NCI-H1105 (cell line): ENCODE data around the gene ROR2.
"Not testable (repeated sequence)": the region's sequence is repeated elsewhere in the genome, so short reads cannot be mapped to it uniquely, and the experiment has no call there.

Source experiments
- DNase-seq: peaks from one replicate; lab custom pipeline; 2025; lab: John Stamatoyannopoulos, UW

Gene ROR2

DNA sequence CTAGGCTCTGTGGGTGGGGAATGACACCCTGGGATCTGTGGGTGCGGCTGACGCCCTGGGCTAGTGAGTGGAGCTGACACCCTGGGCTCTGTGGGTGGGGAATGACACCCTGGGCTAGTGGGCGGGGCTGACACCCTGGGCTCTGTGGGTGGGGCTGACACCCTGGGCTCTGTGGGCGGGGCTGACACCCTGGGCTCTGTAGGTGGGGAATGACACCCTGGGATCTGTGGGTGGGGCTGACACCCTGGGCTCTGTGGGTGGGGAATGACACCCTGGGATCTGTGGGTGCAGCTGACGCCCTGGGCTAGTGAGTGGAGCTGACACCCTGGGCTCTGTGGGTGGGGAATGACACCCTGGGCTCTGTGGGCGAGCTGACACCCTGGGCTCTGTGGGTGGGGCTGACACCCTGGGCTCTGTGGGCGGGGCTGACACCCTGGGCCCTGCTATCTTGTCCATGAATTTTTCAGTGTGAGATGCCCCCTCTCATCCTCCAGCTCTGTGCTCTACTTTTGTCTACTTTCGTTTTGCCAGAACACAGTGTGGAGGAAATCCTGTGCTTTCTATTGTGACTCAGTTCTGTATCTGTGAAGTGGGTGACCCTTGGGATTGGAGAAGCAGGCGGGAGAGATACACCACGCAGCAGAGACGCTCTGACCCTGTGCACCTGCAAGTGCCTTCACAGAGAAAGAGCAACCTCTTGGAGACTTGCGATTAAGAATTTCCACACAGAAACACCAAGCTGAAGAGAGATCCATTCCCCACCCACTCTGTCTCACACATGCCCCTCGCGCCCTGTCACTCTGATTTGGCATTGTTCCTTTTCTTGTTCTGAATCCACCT, 151.5 kb downstream of the ROR2 start:
- DNase-seq = not testable (repeated sequence)

DNA sequence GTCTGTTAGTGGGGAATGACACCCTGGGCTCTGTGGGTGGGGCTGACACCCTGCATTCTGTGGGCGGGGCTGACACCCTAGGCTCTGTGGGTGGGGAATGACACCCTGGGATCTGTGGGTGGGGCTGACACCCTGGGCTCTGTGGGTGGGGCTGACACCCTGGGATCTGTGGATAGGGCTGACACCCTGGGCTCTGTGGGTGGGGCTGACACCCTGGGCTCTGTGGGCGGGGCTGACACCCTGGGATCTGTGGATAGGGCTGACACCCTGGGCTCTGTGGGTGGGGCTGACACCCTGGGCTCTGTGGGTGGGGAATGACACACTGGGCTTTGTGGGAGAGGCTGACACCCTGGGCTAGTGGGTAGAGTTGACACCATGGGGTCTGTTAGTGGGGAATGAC, 152.5 kb downstream of the ROR2 start:
- not testable (repeated sequence) for DNase-seq

DNA sequence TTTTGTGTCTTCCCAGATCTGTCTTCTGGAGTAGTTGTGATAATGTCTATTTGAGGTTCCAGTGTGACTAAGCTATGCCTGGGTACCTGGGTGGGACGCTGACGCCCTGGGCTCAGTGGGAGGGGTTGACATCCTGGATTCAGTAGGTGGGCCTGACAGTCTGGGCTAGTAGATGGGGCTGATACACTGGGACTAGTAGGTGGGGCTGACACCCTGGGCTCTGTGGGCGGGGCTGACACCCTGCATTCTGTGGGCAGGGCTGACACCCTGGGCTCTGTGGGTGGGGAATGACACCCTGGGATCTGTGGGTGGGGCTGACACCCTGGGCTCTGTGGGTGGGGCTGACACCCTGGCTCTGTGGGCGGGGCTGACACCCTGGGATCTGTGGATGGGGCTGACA, 153.5 kb downstream of the ROR2 start:
- not testable (repeated sequence) for DNase-seq

- no peak for DNase-seq
Measured at GRCh38 chr9:91795598-91796241, 154.3 kb downstream of the ROR2 start.

DNA sequence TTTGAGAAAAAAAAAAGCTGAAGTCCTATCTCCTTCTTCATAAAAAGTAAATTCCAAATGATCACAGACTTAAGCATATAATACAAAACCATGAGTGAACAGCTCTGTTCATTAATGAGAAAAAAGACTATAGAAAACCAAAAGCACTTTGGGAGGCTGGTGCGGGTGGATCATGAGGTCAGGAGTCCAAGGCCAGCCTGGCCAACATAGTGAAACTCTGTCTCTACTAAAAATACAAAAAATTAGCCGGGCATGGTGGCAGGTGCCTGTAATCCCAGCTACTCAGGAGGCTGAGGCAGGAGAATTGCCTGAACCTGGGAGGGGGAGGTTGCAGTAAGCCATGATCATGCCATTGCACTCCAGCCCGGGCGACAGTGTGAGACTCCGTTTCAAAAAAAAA, 156.7 kb downstream of the ROR2 start:
- DNase-seq = not testable (repeated sequence)

GRCh38 chr9:91790917-91791316, 159.1 kb downstream of the ROR2 start:
- no peak for DNase-seq

DNA sequence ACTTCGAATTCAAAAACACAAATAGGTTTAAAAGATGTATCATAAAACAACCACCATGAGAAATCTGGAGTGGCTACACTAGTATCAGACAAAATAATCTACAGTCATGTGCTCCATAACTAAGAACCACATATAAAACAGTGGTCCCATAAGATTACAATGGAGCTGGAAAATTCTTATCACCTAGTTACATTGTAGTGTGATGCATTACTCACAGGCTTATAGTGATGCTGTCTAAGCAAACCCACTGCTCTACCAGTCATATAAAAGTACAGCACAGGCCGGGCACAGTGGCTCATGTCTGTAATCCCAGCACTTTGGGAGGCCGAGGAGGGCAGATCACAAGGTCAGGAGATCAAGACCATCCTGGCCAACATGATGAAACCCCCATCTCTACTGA, 160.1 kb downstream of the ROR2 start:
- no peak for DNase-seq

DNA sequence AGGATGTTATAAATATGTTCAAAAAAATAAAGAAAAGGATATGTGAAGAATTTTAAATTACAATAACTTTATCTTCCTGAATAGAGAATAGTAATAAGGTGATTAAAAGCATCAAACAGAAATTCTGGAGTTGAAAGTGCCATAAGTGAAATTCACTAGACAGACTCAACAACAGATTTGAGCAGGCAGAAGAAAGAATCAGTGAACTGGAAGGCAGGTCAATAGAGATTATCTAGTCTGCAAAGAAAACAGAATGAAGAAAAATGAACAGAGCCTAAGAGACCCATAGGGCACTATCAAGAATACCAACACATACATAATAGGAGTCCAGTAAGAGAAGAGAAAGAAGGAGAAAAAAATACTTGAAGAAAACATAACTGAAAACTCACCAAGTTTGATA, 162.1 kb downstream of the ROR2 start:
- no peak for DNase-seq

DNA sequence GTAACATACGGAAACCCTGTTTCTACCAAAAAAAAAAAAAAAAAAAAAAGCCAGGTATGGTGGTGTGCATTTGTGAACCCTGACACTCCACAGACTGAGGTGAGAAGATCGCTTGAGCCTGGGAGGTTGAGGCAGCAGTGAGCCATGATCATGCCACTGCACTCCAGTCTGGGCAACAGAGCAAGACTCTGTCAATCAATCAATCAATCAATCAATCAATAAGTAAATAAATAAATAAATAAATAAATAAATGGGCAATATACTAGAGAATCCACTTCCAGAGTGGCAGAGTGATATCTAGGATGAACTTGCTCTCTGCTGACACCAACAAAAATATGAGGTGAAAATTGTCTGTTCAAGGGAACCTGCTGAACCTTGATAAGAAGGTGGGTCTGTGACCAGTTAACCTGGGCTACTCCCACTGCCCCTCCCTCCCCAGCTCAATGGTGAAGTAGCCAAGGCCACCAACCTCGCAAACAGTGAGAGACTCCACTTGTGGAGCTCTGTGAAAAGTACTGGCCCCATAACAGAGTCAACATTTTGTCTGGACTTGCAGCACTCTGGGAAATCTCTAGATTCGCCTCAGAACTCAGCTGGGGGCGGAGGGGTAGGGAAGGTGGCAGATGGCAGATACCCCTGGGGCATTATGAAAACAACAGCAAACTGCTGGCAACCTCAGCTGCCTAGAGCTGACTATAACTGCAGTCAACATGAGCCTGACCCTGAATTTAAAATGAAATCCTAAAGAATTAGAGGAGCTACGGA, 163.7 kb downstream of the ROR2 start:
- no peak for DNase-seq

DNA sequence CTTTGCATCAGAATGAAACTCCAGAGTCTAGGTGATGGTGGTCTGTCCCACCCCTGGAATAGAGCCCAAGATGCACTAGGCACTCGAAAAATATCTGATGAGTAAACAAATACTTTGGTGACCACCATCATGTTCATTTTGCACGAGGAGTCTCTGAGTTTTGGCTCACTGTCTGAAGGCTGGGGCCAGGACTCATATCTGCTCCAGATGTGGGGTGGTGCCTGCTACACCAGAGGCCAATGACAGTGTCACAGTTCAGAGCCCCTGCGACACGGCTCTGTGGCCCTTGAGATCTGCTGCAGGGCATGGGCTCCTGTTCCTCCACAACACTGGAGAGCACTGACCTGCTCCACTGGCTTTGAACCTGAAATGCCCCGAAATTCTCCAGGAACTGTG, 164.6 kb downstream of the ROR2 start:
- DNase-seq = no peak

DNA sequence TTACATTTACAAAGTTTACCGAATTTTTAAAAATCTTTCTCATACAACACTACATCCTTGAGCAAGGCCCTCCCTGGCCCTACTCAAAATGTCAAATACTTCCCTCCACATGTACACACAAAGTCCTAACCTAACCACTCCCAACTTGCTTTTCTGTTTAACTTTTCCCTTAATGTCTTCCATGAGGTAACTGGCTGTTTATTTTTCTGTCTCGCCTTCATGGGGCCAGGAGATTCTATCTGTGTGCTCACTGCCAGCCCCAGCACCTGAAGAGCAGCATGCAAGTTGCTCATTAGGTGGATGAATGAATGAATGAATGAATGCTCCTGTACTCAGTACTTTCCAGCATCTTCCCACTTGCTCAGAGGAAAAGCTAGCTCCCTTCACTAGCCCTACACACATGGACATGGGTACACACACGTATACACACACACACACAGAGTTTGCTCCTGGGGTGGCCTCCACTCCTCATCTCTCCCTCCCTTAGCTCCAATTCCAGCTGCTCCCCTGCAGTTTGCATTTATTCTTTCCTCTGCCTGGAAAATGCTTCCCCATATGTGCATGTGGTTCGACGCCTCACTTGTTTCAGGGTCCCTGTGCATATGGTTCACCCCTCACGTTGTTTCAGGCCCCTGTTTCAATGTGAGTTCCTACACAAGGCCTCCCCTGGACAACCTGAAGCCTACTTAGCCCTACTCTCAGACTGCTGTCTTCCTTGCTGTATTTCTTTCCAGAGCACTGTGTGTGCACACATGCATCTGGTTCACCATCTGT, 165.2 kb downstream of the ROR2 start:
- no peak for DNase-seq

- no peak for DNase-seq
Measured at GRCh38 chr9:91783876-91784672, 166.0 kb downstream of the ROR2 start.

GRCh38 chr9:91783411-91783810, 166.6 kb downstream of the ROR2 start:
- DNase-seq = no peak

DNA sequence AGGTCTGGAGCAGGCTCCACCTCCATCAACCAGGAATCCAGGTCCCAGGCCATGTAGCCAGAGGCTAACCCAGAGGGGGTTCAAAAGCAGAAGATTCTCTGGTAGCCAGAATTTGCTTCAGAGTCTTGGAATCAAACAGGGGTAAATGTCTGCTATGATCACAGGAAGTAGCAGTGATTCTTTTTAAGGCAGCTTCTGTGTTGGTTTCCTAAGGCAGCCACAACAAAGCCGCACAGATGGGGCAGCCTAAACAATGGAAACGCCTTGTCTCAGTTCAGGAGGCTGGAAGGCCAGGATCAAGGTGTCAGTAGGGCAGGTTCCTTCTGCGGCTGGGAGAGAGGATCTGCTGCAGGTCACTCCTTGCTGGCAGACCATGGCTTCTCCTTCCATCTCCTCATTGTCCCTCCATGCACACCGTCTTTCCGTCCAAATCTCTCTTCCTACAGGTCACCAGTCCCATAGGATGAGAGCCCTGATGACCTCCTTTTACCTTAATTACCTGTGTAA, 167.3 kb downstream of the ROR2 start:
- DNase-seq = no peak

GRCh38 chr9:91781906-91782305, 168.1 kb downstream of the ROR2 start:
- DNase-seq = no peak

DNA sequence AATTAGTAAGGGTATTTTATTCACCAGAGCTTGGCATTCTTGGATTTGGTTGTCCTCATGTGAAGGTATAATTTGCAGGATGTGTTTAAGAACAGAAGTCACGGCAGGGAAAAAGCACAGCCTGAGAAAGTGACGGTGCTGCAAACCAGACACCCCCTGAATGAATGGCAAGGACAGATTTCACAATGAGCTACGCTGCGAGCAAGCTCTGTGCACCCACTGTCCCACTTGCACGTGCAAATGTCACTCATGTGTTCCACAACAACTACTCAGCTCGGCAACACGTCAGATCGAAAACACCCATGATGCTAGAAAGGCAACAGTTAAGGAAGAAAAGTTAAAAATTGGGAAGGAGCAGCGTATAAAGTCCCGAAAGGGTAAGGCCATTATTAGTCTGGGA, 168.9 kb downstream of the ROR2 start:
- DNase-seq = no peak

DNA sequence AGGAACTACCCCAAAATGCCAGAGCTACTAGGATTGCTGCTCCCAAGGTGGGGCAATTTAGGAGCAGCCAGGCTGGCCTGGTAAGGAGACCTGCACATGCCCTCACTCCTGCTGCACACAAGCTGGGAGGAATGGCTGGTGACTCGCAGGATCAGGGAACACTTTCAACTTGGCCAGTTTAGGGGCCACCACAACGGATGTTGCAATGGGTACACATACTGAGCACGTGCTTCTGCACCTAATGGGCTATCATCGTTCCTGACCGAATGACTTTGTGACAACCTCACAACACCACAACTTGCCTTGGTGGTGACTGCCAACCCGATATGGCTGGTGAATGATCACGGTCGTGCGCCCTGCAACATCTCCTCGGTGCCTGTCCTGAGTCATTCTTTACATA, 172.0 kb downstream of the ROR2 start:
- no peak for DNase-seq

DNA sequence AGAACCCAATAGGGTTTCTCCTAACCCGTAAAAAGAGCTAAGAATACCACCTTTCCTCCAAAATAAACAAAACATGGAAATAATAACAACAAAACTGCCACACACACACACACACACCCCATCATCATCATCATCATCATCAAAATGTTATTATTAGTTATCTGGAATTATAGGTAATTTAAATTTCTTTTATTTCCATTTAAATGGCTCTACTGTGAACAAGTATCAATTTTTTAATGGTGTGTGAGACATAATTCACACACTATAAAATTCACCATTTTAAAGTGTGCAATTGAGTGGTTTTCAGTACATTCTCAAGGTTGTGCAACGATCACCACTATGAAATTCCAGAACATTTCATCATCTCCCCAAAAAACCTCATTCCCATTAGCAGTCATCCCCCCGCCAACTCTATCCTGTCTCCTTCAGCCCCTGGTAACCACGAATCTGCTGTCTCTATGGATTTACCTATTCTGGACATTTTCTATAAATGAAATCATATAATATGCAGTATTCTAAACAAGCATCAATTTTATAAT, 172.7 kb downstream of the ROR2 start:
- DNase-seq = no peak

- DNase-seq = no peak
Measured at GRCh38 chr9:91776409-91777291, 173.4 kb downstream of the ROR2 start.

DNA sequence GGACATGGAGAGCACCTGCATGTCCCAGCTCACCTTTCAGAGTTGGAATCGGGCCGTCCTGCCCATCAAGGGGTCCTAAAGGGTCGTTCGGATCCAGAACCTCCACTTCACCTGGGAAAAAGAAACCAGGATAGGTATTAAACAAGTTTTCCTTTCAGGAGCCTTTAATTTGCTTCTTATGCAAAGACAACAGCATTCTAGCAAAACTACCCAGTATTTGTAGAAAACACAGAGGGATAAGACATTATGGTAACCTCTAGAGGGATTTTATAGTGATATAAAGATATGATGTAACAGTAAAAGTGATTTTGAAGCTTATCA, 174.4 kb downstream of the ROR2 start:
- no peak for DNase-seq
